HTERT RPE-1 (cell line): Measurements from ENCODE around the gene TRIM14.
"Not testable (repeated sequence)": the region's sequence is repeated elsewhere in the genome, so short reads cannot be mapped to it uniquely, and the experiment has no call there.

Experiments
- in situ Hi-C: fragments of 300-500 bp; cut with MboI; formaldehyde crosslinking; loops from 4 replicates; pipeline ENCODE4 v1.14.3; 2020; ENCODE audit warnings: low sequenced_read_pairs

Gene TRIM14

GRCh38 chr9:98108531-98109031, 10.4 kb downstream of the TRIM14 start:
- in situ Hi-C loops = no loop called here

DNA sequence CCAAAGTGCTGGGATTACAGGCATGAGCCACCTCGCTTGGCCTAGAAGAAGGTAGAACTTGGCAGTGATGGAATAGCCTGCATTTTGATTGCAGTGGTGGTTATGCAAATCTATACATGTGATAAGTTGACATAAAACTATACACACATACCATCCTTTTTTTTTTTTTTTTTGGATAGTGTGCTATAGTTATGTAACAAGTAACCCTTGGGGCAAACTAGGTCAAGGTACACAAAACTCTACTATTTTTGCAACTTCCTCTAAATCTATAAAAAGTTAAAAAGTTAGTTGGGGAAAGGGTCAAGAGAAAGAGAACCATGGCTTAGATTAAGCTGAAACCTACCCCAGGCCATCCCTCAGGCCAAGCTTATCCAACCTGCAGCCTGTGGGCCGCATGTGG, 11.1 kb downstream of the TRIM14 start:
- in situ Hi-C loops = no loop called here

- in situ Hi-C loops = no loop called here
Measured at GRCh38 chr9:98105006-98105405, 14.0 kb downstream of the TRIM14 start.

DNA sequence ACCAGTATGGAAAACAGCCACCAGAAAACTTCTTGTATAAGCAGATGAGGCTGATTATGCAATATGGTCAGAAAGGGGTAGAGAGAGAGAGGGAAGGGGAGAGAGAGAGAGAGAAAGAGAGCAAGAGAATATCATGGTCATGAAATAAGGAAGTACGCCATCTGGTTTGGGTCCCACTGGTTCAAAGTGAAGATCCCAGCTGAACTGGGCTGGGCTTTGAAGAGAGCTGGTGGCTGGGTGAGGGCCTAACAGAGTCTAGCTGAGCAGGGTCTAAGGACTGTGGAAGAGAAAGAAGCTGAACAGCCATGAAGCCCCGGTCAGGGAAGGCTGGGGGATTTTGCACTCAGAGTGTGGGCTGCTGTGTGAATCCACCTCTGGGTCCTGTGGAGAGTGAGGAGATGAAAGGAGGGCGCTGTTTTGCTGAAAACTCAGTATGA, 14.6 kb downstream of the TRIM14 start:
- in situ Hi-C loops = no loop called here

DNA sequence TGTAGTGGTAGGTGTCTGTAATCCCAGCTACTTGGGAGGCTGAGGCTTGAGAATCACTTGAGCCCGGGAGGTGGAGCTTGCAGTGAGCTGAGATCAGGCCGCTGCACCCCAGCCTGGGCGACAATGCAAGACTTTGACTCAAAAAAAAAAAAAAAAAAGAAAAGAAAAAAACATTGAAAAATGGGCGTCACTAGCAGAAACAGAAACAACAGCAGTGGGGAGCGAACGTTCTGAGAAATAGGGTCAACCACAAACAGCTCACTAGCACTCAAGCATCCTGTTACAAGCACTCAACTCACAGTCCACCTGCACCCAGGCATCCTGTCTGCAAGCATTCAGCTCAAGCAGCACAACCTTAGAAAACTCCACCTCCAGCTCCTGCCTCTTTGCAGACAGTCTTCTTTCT, 17.2 kb downstream of the TRIM14 start:
- in situ Hi-C loops = no loop called here

DNA sequence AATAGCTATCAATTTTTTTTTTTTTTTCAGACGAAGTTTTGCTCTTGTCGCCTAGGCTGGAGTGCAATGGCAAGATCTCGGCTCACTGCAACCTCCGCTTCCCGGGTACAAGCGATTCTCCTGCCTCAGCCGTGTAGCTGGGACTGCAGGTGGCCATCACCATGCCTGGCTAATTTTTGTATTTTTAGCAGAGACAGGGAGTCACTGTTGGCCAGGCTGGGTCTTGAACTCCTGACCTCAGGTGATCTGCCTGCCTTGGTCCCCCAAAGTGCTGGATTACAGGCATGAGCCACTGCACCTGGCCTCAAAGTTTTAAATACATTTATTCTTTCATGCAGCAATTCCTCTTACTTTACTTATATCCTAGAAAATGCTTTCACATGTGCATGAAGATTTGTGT, 17.6 kb downstream of the TRIM14 start:
- in situ Hi-C loops = no loop called here

DNA sequence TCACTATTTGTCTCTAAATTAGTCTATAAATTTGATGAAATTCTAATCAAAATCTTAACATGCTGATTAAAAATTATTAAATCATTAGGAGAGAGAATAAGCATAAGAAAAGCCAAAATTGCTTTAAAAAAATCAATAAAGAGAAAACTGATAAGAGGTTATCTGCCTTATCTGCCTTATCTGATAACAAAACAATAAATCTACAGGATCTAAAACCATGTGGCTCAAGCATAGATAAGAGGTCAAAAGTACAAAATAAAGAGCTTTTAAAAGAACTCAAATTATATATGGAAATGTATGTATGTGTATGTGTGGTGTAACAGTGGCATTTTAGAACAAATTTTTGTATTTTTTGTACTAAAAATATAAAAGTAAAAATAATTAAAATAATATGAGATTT, 18.6 kb downstream of the TRIM14 start:
- in situ Hi-C loops = no loop called here

DNA sequence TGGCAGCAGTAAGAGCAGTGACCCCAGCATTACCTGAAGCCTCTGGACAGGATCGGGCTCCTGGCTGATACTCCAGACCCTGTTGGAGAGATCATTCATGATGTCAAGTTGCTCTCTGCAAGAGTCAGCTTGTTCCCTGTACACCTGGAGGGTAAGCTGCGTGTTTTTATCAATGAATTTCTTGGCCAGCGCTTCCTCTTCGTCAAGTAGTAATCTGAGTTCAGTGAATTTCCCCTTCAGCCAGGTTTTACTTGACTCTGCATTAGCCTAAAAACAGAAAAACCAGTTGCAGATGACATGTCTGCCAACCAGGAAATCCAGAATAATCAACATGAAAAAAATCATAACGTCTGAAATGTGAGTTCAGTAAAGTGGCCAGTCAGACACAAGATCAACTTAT, 19.1 kb downstream of the TRIM14 start:
- in situ Hi-C loops = no loop called here

GRCh38 chr9:98099346-98099745, 19.7 kb downstream of the TRIM14 start:
- in situ Hi-C loops = no loop called here

- in situ Hi-C loops = no loop called here
Measured at GRCh38 chr9:98097836-98098235, 21.2 kb downstream of the TRIM14 start.

- in situ Hi-C loops = no loop called here
Measured at GRCh38 chr9:98096091-98096490, 22.9 kb downstream of the TRIM14 start.

- in situ Hi-C loops = no loop called here
Measured at GRCh38 chr9:98095401-98095800, 23.6 kb downstream of the TRIM14 start.

DNA sequence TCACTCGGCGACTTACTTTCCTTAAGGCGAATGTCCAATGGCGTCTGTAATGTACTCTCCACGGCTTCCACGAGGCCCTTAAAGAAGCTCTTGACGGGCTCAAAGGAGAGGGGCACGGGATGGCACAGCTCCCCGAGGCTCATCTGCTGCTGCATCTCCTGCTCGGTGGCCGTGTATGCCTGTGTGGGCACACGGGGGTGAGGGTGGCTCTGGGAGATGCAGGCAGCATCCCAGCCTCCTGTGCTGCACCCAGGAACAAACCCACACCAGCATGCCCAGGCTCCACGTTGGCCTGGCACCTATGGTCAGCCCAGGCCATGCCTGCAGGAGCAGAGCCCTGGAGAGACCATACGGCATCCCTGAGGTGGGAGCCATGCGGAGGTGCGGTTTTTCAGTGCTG, 24.2 kb downstream of the TRIM14 start:
- in situ Hi-C loops = no loop called here

DNA sequence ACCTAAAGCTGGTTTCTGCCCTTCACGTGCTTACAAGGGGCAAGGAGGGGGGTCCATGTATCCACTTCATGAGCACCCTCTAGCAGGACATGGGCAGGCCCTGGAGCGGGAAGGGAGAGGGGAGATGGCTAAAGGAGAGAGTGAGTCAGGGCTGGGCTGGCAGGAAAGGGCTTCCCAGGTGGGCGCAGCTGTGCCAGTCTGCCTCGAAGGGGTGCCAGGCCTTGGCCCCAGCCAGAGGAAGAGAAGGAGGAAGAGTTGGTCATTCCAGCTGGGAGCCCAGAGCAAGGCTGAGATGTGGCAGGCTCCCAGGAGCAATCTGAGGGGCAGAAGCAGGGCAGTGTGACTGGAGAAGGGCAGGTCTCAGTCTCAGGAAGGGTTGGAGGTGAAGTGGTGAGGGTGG, 24.7 kb downstream of the TRIM14 start:
- in situ Hi-C loops = no loop called here

GRCh38 chr9:98092613-98092931, 26.4 kb downstream of the TRIM14 start:
- in situ Hi-C loops = no loop called here

GRCh38 chr9:98091735-98092612, 27.0 kb downstream of the TRIM14 start:
- in situ Hi-C loops = no loop called here

DNA sequence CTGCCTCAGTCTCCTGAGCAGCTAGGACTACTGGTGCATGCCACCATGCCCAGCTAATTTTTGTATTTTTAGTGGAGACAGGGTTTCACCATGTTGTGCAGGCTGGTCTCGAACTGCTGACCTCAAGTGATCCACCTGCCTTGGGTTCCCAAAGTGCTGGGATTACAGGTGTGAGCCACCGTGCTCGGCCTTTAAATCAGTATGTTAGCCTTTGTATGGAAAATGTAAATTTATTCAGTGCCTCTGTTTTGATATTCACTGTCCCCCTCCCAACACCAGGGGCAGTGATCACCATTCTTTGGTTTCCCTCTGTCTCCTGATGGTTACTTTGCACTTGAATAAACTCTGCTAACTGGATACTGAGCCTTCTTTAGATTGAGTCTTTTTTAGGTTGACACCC, 28.3 kb downstream of the TRIM14 start:
- in situ Hi-C loops = not testable (repeated sequence)

- in situ Hi-C loops = no loop called here
Measured at GRCh38 chr9:98087420-98088354, 31.3 kb downstream of the TRIM14 start.

DNA sequence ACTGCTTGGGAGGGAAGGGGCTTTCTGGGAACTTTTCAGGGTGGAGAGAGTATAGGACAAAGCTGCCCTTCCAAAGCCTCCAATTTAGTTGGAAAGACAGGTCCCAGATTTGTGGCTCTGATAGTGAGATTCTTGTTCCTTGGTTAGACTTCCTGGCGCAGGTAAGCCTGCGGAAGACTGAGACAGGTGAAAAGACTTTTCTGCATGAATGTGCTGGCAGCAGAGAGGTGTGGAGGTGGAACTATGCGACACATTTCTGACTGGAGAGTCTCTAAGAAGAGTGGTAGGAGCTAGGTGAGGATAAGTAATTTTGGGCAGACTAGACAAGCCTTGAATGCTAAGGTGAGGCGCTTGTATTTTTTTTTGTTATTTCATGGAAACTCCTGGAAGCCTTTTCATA, 32.6 kb downstream of the TRIM14 start:
- in situ Hi-C loops = no loop called here

GRCh38 chr9:98085944-98086343, 33.1 kb downstream of the TRIM14 start:
- in situ Hi-C loops = no loop called here

DNA sequence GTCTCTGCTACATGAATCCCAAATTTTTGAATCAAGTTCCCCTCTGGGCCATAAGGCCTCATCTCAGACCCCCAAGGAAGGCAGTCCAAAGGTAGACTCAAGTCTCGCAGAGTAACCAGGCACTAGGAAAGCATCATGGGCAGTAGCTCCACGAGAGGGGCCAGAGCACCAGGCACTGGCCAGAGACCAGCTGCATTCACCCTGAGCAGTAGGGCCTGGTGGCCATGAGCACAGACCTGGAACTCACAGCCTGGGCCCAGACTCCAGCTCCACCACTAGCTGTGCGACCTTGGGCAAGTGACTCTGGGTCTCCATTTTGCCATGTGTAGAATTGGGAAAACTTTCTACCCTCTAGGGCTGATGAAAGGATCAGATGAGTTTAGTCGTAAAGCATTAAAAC, 34.0 kb downstream of the TRIM14 start:
- in situ Hi-C loops = no loop called here

DNA sequence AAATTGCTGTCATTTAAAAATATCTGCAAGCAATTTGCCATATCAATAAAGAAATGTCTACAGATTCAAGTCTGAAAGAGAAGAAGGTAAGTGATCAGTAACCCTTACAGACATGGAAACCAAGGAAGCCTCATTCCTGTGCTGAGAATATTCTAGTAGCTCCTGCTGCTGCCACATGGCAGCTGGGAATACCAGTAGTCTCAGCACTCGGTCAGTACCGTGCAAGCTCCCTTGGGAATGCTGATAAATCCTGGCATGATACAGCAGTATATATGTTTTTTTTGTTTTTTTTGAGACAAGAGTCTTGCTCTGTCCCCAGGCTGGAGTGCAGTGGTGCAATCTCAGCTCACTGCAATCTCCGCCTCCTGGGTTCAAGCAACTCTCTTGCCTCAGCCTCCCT, 34.6 kb downstream of the TRIM14 start:
- in situ Hi-C loops = no loop called here
